ENCODE results near the gene PPP1R16B.

The PPP1R16B gene

GRCh38 chr20:38791291-38791690, 14.2 kb upstream of the PPP1R16B start:
- no peak for TF ChIP-seq TAF1 (IDR thresholded peaks at IDR 0.05; ENCODE audit: borderline replicate concordance, insufficient read depth, low read length)
- no peak for TF ChIP-seq SIN3A (IDR thresholded peaks at IDR 0.05; ENCODE audit: borderline replicate concordance, insufficient read depth, low read length)
- TF ChIP-seq REST (IDR thresholded peaks at IDR 0.05; ENCODE audit: insufficient read depth in 1 of 2, low read depth in 2 of 2, low read length in 2 of 2) = no peak
- TF ChIP-seq FOXP2 (optimal IDR thresholded peaks at IDR 0.05; ENCODE audit: borderline replicate concordance, extremely low read depth, extremely low read length, insufficient read depth) = no peak
- TF ChIP-seq POLR2AphosphoS5 (IDR thresholded peaks at IDR 0.05; ENCODE audit: low read depth, low read length) = no peak

DNA sequence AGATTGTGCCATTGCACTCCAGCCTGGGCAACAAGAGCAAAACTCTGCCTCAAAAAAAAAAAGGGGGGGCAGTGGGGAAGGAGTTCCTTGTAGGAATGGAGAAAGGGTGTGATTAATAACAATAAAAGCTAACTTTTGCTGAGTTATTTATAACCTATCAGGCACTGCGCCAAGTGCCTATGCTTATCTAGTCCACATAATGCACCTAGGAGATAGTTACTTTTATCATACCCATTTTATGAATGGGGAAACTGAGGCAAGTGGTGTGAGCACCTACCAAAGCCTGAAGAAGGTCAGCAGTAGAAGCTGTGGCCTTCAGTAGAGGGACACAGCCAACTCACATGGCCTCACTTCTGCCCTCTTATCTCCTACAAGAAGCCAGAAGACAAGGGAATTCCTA, 13.6 kb upstream of the PPP1R16B start:
- TF ChIP-seq POLR2AphosphoS5 (IDR thresholded peaks at IDR 0.05; ENCODE audit: low read depth, low read length) = no peak
- no peak for TF ChIP-seq REST (IDR thresholded peaks at IDR 0.05; ENCODE audit: insufficient read depth in 1 of 2, low read depth in 2 of 2, low read length in 2 of 2)
- no peak for TF ChIP-seq SIN3A (IDR thresholded peaks at IDR 0.05; ENCODE audit: borderline replicate concordance, insufficient read depth, low read length)
- no peak for TF ChIP-seq TAF1 (IDR thresholded peaks at IDR 0.05; ENCODE audit: borderline replicate concordance, insufficient read depth, low read length)
- TF ChIP-seq FOXP2 (optimal IDR thresholded peaks at IDR 0.05; ENCODE audit: borderline replicate concordance, extremely low read depth, extremely low read length, insufficient read depth) = no peak

DNA sequence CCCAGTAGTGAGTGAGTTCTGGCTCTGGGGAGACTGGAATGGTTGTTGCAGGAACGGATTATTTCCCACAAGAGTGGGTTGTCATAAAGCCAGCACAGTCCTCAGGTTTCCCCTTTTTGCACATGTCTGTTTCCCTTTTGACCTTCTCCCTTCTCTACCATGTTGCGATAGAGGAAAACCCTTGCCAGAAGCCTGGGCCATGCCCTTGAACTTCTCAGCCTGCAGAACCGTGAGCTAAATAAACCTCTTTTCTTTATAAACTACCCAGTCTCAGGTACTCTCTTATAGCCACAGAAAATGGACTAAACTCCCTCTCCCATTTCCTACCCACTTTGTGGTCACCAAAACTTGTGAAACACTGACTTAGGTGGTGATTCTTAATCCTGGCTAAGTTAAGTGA, 7.2 kb upstream of the PPP1R16B start:
- TF ChIP-seq SIN3A (IDR thresholded peaks at IDR 0.05; ENCODE audit: borderline replicate concordance, insufficient read depth, low read length) (no peak), REST (IDR thresholded peaks at IDR 0.05; ENCODE audit: insufficient read depth in 1 of 2, low read depth in 2 of 2, low read length in 2 of 2) (no peak)

DNA sequence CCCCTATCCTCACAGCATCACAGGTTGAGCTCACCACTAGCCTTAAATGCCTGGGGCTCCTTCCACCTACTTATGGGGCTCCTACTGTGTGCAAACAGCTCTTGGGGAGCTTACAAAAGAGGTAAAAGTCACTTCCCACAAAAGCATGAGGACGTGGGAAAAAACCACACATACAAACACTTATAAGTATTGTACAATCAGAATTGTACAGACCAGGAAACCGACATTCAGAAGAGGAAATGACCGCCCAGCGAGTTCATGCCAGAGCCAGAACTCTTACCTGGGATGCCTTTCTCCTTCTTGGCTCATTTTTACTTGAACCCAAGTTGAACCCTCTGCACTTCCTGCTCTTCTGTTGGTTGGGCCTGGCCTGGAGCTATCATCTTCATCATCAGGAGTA, 6.3 kb upstream of the PPP1R16B start:
- TF ChIP-seq TAF1 (IDR thresholded peaks at IDR 0.05; ENCODE audit: borderline replicate concordance, insufficient read depth, low read length) (no peak), POLR2AphosphoS5 (IDR thresholded peaks at IDR 0.05; ENCODE audit: low read depth, low read length) (no peak), REST (IDR thresholded peaks at IDR 0.05; ENCODE audit: insufficient read depth in 1 of 2, low read depth in 2 of 2, low read length in 2 of 2) (no peak), FOXP2 (optimal IDR thresholded peaks at IDR 0.05; ENCODE audit: borderline replicate concordance, extremely low read depth, extremely low read length, insufficient read depth) (no peak), SIN3A (IDR thresholded peaks at IDR 0.05; ENCODE audit: borderline replicate concordance, insufficient read depth, low read length) (no peak)

GRCh38 chr20:38800882-38801281, 4.6 kb upstream of the PPP1R16B start:
- TF ChIP-seq SIN3A (IDR thresholded peaks at IDR 0.05; ENCODE audit: borderline replicate concordance, insufficient read depth, low read length) (no peak), POLR2AphosphoS5 (IDR thresholded peaks at IDR 0.05; ENCODE audit: low read depth, low read length) (no peak), TAF1 (IDR thresholded peaks at IDR 0.05; ENCODE audit: borderline replicate concordance, insufficient read depth, low read length) (no peak), FOXP2 (optimal IDR thresholded peaks at IDR 0.05; ENCODE audit: borderline replicate concordance, extremely low read depth, extremely low read length, insufficient read depth) (no peak), REST (IDR thresholded peaks at IDR 0.05; ENCODE audit: insufficient read depth in 1 of 2, low read depth in 2 of 2, low read length in 2 of 2) (no peak)
